Lower leg skin (tissue), 4 donors: ENCODE results near the gene RDH14. TPM values are rescaled to one million over a fixed set of nuclear protein-coding genes. Genes with fewer than 3 reads are reported as not detected.
A peak's percentile ranks its signal among the peaks of the same experiment; 100 is the strongest.

Source experiments
- DNase-seq, 2 donors: peaks; one replicate each; pipeline ENCODE4 v3.0.0-alpha.2; 2019; ENCODE audit warnings: low spot score in 2 of 2
- H3K4me3 ChIP-seq: fragments of 200-600 bp; sonication (generic); 2 replicates; pipeline ENCODE4 v1.5.1; 2017; ENCODE audit warnings: mild to moderate bottlenecking, low read depth; ENCODE audit not compliant: poor library complexity, severe bottlenecking
- CTCF ChIP-seq, 3 donors: fragments of 450-650 bp; IDR thresholded peaks; one replicate each; pipeline ENCODE4 v1.5.1; 2016; ENCODE audit warnings: antibody characterized with exemption in 3 of 3, mild to moderate bottlenecking in 3 of 3, moderate library complexity in 2 of 3
- POLR2A ChIP-seq, 2 donors: fragments of 450-650 bp; IDR thresholded peaks; one replicate each; pipeline ENCODE4 v1.6.1; 2016 to 2017; ENCODE audit warnings: antibody characterized with exemption in 2 of 2, mild to moderate bottlenecking in 1 of 2, moderate library complexity in 1 of 2
- WGBS, 2 donors: methylation state at CpG; one replicate each; pipeline ENCODE4 v1.1.5; 2018; 5-methylcytosine and 5-hydroxymethylcytosine counted together
- intact Hi-C: fragments of 100-400 bp; cut with DNase I; formaldehyde crosslinking; loops from one replicate; pipeline ENCODE4 v1.15.0; 2023; ENCODE audit warnings: low total_unique reads
- total RNA-seq, 4 donors: library from RNA; depleted of rRNA; stranded (reverse); fragments of >200 nt; gene quantifications; one replicate each; pipeline ENCODE4 v1.1.0, GENCODE V29; 2016

The RDH14 gene
- total RNA-seq, 4 donors from 2014 or later: 22.0 to 39.0 (median 32.3) TPM

GRCh38 chr2:18522484-18523146, 37.8 kb downstream of the RDH14 start:
- H3K4me3 ChIP-seq: no peak overlapping the region
- TF ChIP-seq POLR2A (IDR thresholded peaks at IDR 0.05) (no peak), CTCF (IDR thresholded peaks at IDR 0.05) (no peak)
- 90 to 94% methylated on average over 2 of the region's 2 CpGs for WGBS, 2 donors
- intact Hi-C loops: loop anchor here (5.0 to 10.0 kb wide), 3 partner anchors 222 to 1340 kb away; no protein-coding TSS in a partner anchor
- no peak for DNase-seq

- H3K4me3 ChIP-seq: no peak overlapping the region
- intact Hi-C loops: loop anchor here (5.0 to 10.0 kb wide), 3 partner anchors 224 to 1342 kb away; no protein-coding TSS in a partner anchor
- TF ChIP-seq CTCF (IDR thresholded peaks at IDR 0.05) (peak in 1 of 3 donors; percentile 77), POLR2A (IDR thresholded peaks at IDR 0.05) (no peak)
- 34% methylated on average over 16 of the region's 16 CpGs for WGBS, 2 donors
- peak; percentile 81 to 98 for DNase-seq
These were observed 39.7 kb downstream of the RDH14 start for GRCh38 chr2:18520451-18521425.

- TF ChIP-seq POLR2A (IDR thresholded peaks at IDR 0.05) (no peak), CTCF (IDR thresholded peaks at IDR 0.05) (no peak)
- WGBS, 2 donors: 43 to 45% methylated on average over 7 of the region's 7 CpGs
- intact Hi-C loops: loop anchor here (5.0 to 10.0 kb wide), 3 partner anchors 225 to 1342 kb away; no protein-coding TSS in a partner anchor
- no peak overlapping the region for H3K4me3 ChIP-seq
- DNase-seq: no peak
These were observed 40.5 kb downstream of the RDH14 start for GRCh38 chr2:18519914-18520450.

GRCh38 chr2:18518116-18519111, 42.0 kb downstream of the RDH14 start:
- intact Hi-C loops: no loop called here
- TF ChIP-seq POLR2A (IDR thresholded peaks at IDR 0.05) (no peak), CTCF (IDR thresholded peaks at IDR 0.05) (no peak)
- DNase-seq: no peak
- 75 to 79% methylated on average over 11 of the region's 11 CpGs for WGBS, 2 donors
- H3K4me3 ChIP-seq: no peak overlapping the region

GRCh38 chr2:18517386-18517785, 43.1 kb downstream of the RDH14 start:
- no peak overlapping the region for H3K4me3 ChIP-seq
- no peak for TF ChIP-seq CTCF (IDR thresholded peaks at IDR 0.05)
- intact Hi-C loops: no loop called here
- DNase-seq: no peak
- 80 to 88% methylated on average over 1 of the region's 1 CpG for WGBS, 2 donors
